Activated gamma-delta T cell treated with anti-CD3 and anti-CD28 coated beads, Interleukin-2, amount 50 U/mL, for 16 hours (primary cell): ENCODE results near the gene C1orf159.
A peak's percentile ranks its signal among the peaks of the same experiment; 100 is the strongest.
"Not testable (repeated sequence)": the region's sequence is repeated elsewhere in the genome, so short reads cannot be mapped to it uniquely, and the experiment has no call there.

Source experiments
- DNase-seq: peaks from one replicate; pipeline ENCODE4 v3.0.0-alpha.2; 2020; ENCODE audit warnings: low read depth

C1orf159 gene

DNA sequence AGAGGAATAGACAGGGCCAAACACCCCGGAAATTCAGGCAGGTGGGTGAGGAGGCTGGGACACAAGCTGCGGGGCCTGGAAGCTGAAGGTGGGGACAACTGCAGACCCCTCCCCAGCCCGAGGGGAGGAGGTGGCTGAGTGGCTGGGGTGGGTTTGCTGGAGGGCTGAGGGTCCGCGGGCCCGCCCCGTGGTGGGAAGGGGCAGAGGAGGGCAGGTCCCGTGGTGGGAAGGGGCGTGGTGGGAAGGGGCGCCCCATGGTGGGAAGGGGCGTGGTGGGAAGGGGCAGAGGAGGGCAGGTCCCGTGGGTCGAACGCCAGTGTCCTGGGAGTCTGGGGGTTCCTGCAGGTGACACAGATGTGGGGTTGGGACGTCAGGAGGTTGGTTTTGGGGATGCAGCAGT lies 33.5 kb upstream of the C1orf159 start:
- no peak for DNase-seq

DNA sequence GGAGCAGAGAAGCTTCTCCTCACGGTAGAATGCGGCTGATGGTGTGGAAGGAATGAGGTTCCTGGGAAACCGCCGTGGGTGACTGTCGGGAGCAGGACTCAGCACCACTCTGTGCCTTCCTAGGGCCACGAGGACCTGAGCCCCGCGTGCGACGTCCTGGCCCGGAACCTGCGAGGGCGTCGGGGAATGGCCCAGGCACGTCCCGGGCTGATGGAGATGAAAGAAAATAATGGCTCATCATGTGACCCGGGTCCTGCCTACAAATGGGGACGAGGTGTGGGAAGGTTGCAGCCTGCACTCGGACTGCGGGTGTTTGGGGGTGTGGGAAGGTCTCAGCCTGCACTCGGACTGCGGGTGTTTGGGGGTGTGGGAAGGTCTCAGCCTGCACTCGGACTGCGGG lies 32.7 kb upstream of the C1orf159 start:
- no peak for DNase-seq

DNA sequence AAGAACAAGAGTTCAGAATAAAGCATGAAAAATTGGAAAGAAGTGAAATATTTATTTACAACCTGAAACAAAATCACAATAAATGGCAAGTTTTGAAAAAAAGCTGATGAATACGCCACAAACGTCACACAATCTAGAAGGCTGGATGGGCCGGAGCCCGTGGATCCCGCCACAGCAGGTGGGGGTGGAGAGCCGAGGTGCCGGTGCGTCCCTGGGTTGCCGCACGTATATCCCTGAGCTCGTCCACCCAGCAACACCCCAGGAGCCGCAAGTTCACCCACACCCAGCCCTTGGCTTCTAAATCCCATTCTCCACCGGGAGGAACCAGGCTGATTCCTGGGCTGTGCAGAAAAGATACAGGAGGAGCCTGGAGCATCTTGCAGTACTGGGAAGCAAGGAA lies 32.2 kb upstream of the C1orf159 start:
- no peak for DNase-seq

DNA sequence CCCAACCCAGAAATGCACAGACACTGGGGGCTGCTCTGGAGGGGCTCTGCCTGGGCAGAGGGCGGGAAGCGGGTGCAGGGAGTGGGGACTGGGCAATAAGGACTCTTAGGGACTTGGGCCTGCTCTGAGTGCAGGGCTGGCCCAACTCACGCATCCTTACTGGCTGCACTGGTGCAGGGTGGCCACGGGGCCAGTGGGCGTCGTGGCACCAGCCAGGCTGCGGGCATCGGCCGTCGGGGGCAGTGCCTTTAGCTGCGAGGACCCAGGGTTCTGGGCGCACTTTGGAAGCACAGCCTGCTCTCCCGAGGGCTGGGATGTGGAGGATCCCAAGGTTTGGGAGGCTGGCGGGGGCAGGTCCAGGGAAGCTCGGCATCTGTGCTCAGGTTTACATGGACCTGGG lies 30.7 kb upstream of the C1orf159 start:
- DNase-seq = no peak

DNA sequence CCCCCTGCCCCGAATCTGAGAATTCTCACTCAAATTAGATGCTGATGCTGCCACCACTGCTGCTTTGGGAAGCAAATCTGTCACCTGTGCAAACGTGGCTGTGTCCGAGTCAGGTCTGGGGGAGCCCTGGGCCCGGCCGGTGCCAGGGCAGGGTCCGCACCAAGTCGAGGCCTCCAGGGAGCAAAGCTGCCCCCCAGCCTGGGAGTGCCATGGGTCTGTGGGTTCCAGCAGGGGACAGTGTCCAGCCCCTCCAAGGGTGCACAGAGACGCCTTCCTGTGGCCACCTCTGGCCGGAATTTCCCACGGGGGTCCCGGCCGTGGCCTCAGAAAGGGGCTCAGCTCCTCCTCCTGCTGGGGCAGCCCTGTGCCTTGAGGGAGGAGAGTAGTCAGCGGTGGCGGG lies 30.1 kb upstream of the C1orf159 start:
- DNase-seq = no peak

DNA sequence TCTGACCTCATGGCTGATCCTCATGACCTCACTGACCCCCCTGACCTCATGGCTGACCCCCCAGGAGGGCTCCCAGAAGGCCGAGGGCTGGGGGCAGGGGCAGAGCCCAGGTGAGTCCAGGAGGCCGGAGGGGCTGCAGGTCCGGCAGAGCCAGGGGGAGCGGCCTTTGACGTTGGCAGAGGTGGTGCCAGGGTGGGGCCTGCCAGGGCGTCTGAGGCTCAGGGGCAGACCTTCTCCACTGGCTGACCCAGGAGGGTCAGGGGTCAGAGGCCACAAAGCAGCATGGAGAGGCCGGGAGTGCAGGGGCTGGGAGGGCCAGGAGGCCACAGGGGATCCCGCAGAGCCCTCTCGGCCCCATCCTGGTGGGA lies 29.6 kb upstream of the C1orf159 start:
- no peak for DNase-seq

DNA sequence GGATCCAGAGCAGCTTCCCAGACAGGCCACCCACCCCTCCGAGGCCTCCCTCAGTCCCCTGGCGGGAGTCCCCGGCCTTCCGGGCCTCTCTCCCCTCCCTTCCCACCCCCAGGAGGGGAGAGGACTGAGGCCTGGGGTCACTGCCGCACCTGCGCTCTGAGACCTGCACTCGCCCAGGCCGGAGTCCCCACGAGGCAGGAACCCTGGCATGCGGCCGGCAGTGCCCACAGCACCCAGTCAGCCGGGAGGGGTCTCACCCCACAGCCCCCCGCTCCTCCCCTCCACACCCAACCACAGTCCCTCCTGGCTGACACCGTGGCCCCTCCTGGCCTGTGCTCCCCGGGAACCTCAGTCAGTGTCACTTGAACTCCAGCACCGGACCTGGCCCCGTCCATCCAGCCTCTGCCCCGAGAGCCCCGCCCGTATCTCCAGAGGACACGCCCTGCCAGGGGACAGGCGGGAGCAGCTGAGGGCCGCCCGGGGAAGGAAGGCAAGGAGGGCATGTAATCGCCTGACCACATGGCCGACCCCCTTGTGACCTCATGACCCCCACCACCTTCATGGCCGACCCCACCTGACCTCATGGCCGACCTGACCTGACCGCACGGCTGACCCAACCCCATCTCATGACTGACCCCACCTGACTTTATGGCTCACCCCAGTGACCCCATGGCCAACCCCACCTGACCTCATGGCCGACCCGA lies 29.1 kb upstream of the C1orf159 start:
- no peak for DNase-seq

DNA sequence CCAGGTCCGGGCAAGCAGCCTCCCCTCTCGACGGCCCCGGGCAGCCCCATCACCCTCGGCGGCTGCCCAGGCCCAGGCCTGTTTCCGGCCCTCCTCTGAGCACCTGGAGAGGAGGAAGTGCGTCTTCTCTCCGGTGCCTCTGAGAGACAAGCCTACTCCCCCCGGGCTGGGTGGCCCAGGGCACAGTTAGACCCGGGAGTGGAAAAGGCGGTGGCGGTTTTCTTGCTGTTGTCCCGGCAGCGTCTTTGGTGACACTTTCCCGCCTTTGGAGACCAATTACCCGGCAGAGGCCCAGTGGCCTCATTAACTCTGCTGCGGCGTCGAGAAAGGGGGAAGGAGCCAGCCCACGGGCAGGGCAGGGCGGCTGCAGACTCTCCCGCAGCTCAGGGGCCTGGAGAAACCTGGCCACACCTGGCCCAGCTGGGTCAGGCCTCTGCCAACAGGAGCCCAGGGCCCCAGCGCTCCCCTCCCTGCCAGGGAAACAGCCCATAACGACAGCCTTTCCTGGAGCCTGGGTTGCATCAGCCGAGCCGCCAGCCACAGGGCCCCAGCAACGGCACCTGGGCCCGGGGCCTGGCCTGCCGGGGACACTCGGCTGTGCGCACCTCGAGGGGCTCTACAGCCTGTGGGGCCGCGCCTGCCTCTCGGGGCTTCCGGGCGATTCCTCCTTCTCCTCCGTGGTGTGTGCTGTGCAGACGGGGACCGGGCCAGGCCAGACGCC lies 28.4 kb upstream of the C1orf159 start:
- peak; percentile 28 for DNase-seq

DNA sequence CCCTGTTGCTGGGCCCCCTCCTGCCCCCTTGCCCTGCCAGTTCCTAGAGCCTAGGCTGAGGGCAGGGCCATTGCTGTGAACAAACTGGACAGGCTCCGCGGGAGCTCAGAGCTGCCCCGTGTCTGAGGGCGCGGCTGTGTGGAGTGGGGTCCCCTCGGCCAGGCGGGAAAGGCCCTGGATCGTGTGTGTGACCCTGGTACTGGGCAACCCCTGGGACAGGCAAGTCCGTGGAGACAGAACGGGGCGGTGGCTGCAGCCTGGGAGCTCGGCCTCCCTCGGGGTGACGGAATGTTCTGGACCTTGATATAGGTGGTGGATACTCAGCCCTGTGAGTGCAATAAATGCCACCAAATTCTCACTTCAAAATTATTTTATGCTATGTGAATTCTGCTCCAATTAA lies 27.7 kb upstream of the C1orf159 start:
- DNase-seq = no peak

DNA sequence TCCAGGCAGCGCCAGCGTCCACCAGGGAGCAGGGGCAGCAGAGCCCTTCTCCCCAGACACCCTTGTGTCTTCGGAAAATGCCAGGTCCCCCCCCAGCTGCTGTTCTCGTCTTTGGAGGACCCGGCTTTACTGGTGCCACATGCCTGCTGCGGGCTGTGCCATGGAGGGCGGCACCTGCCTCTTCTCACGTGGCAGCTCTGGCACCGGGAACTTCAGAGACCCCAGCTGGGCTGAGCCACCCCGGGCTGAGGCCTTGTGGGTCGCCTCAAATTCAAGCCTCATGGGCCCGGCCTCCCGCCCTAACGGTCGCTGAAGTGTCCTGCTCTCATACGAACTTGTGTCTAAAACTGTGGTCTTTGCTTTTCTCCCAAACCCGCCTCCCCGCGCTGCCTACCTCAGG lies 27.0 kb upstream of the C1orf159 start:
- no peak for DNase-seq

DNA sequence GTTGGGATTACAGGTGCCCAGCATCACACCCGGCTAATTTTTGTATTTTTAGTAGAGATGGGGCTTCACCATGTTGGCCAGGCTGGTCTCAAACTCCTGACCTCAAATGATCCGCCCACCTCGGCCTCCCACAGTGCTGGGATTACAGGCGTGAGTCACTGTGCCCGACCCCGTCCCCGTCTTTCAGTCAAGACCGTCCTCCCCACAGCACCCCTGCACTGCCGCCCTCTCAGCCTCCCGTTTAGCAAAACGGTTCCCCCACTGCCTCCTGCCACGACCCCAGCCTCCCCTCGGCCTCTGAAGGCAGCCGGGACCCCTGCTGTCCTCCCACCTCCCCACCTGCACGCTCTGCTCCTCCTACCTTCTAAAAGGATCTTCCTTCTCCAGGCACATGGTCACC lies 26.5 kb upstream of the C1orf159 start:
- not testable (repeated sequence) for DNase-seq

DNA sequence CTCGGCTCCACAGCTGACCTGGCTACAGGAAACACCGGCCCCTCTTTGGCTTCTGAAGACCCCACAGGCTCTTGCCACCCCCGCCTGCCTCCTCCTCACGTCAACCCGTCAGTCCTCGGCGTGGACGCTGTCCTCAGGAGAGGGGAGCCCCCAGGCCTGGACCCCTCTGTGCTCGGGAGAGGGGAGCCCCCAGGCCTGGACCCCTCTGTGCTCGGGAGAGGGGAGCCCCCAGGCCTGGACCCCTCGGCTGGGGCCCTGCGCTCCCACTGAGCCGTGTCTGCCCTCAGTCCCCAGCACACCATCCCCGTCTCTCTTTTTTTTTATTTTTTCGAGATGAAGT lies 26.0 kb upstream of the C1orf159 start:
- DNase-seq = no peak

DNA sequence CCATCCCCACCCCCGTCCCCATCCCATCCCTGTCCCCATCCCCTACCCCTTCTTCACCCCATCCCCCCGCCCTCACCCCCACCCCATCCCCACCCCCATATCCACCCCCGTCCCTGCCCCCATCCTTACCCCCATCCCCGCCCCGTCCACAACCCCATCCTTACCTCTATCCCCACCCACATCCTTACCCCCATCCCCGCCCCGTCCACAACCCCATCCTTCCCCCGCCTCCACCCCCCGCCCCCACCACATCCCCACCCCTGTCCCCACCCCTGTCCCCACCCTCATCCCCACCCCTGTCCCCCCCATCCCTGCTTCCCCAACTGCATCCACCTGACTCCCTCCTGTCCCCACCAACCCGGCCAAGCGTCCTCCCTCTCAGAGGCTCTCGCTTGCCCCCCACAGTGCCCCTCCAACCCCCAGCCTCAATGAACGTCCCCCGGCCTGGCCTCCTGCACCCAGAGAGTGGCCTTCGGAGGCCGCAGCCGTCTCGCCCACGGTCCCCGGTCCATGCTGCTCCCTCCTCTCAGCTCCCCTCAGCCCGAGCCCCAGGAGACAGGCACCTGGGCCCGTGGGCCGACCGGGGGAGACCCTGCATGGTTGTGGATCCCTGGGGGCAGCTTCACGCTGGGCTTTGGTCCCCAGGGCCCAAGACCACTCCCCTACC lies 25.5 kb upstream of the C1orf159 start:
- DNase-seq = no peak

DNA sequence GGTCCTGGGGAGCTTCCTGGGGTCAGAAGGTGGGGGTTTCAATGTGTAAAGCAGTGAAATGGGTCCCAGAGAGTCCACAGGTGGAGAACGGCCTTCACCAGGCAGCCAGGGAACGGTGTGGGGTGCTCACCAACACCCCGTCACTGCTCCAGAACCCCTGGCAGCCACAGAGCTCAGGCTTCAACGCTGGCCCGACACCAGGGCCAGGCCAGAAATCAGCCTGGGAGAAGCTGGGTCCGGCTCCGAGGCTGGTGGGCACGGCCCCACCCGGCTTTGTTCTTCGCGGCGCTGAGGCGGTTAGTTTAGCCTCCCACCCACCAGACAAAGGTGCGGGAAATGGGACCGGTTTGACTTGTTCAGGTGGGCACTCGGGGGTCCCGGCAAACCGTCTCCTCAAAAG lies 24.8 kb upstream of the C1orf159 start:
- DNase-seq = no peak

DNA sequence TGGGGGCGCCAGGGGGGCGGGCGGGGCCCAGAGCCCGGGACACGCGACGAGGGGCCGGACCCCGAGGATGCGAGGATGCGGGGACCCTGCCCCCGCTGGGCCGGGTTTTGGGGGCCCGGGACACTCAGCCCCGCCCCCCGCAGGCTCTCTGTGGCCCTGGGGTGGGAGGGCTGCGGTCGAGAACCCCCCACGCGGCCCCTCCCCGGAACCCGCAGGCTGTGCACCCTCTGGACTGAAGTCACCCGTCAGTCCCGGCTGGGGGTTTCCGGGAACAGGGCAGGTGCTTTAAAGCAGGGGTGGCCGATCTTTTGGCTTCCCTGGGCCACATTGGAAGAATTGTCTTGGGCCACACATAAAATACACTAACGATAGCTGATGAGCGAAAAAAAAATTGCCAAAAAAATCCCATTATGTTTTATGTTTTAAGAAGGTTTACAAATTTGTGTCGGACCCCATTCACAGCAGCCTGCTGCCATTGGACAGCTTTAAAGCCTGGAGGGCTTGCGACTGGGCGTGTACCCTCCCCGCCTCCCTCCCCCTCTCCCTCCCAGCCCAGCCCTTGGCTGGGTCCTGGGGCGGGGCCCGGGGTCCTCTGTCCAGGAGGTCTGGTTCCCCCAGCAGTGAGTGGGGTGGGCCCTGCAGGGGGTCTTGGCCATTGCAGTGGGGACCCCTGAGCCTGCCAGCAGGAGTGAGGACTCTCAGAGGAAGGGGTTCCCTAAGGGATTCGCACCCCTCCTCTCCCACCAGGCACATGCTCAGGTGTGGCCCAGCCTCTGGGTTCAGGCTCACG lies 21.6 kb upstream of the C1orf159 start:
- DNase-seq = peak; percentile 67

DNA sequence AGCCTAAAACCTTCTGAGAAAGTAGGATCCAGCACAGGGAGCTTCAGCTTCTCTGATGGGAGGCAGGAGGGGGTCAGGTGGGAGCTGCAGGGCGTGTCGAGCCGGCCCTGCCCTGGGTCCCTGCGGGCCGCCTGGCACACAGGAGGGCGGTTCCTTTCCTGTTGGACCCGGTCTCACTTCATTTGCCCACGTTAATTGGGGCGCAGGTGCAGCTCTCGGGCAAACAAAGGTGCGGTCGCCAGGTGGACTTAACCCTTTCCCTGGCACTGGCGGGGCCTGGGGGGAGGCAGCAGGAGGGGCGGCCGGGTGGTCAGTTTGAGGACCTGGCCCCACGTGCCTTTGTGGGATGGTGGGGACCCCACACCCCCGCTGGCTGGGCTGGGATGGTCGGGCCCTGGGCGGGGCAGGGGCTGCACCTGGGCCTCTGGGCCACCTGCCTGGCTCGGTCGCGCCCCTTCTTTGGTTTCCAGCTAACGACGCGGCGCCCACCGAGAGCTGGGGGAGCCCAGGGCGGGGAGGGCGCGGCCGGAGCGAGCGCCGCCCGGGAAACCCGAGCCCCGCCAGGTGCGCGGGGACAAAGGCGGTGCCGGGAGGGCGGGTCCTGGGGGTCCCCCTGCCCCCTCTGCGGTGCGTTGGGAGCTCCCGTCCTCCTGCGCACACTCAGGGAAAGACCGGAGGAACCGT lies 20.8 kb upstream of the C1orf159 start:
- DNase-seq = no peak

DNA sequence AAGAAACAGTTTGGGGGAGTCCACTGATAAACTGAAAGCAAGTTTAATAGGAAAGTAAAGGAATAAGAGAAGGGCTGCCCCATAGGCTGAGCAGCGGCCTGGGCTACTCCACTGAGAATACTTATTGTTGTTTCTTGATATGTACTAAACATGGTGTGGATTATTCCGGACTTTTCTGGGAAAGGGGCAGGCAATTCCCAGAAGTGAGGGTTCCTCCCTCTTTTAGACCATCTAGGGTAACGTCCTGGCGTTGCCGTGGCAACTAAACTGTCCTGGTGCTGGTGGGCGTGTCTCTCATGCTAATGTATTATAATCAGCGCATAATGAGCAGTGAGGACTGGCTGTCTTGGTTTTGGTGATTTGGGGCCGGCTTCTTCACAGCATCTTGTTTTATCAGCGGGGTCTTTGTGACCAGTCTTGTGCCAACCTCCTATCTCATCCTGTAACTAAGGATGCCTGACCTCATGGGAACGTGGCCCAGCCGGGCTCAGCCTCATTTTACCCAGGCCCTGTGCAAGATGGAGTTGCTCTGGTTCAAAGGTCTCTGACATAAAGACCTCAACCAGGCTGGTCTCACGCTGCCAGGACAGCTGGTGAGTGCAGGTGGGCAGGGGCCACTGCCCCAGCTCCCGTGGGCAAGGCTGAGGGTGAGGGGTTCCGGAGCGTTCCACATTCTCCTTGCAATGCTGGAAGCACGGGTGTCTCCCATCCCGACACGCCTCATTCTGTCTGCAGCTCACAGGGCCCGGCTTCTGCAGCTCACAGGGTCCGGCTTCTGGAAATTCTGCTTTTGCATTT lies 19.6 kb upstream of the C1orf159 start:
- DNase-seq = no peak

DNA sequence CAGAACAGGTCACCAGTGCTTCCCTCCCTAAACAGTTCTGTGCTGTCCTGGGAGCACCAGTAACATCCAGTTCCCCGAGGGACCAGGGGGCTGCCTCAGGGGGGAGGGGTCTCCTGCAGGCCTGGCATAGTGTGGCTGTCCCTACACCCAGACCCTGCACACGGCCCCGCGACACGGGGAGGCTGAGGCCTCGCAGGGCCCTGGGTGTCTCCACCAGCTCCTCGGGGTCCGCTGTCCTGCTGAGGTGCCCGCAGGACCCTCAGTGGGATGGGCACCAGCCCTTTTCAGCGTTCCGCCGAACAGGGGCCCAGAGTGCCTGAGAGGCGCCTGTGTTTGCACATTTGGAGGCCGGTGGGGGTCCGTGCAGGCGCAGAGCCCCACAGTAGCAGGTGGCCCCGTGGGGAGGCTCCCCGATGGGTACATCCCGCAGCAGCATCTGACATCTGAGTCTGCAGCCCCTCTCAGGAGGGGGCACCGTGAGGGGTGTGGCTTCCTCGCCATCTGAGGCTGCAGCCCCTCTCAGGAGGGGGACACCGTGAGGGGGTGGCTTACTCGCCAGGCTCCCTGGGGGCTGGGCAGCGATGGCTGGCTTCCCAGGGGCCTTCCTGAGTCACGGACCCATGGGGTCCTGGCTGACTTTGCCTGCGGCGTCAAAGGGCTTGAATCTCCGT lies 18.5 kb upstream of the C1orf159 start:
- DNase-seq = no peak

DNA sequence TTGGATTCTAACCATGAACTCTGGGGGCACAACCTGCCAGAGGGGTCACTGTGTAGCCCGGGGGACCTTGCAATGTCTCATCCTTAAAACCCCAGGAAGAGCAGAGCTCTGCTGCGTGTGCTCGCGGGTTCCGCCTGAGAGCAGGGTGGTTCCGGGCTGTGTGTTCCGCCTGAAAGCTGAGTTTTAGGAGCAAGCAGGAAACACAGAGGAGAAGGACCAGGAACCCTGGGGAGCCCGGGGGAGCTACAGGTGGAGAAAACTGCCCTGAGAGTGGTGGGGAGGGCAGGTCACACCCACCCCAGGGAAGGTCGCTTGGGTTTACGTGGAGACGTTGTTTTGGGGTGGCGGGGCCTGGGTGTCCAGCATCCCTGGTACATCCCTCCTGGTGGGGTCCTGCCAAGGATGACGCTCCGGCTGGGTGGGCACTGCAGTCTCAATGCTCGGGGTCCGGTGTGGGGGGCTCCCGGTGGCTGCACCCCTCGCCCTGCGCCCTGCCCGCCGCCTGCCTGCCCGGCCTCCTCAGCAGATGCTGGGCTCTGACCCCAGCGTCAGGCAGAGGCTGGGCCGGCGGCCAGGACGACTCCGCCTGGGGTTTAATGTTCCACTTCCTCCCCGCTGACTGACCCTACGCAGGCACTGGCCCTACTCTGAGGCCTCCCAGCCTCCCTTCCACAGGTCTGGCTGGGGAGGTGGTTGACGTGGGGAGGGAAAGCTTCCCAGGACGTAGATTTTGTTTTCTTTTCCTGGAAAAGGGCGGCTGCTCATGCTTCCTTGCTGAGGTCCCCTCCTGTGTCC lies 17.3 kb upstream of the C1orf159 start:
- DNase-seq = no peak
